Karpas-422 (cell line): ENCODE results near the gene UGGT1. TPM values are rescaled to one million over a fixed set of nuclear protein-coding genes. Genes with fewer than 3 reads are reported as not detected.
"Not testable (repeated sequence)": the region's sequence is repeated elsewhere in the genome, so short reads cannot be mapped to it uniquely, and the experiment has no call there.

Source experiments
- DNase-seq: peaks from one replicate; pipeline ENCODE4 v3.0.0-alpha.2; 2015
- H2AFZ ChIP-seq: fragments of 200-600 bp; sonication (generic); 2 replicates; pipeline ENCODE4 v1.6.1; 2014; ENCODE audit warnings: antibody characterized with exemption, low read length, mixed read lengths
- H3K27ac ChIP-seq: fragments of 200-600 bp; sonication (generic); 2 replicates; pipeline ENCODE4 v1.5.1; 2014; ENCODE audit warnings: mild to moderate bottlenecking, low read length, moderate library complexity
- H3K27me3 ChIP-seq: fragments of 200-600 bp; sonication (generic); 2 replicates; pipeline ENCODE4 v1.6.1; 2014; ENCODE audit warnings: low read length, mixed read lengths
- H3K36me3 ChIP-seq: fragments of 200-600 bp; sonication (generic); 2 replicates; pipeline ENCODE4 v1.6.1; 2014; ENCODE audit warnings: low read length, mixed read lengths; ENCODE audit not compliant: insufficient read depth
- H3K4me1 ChIP-seq: fragments of 200-600 bp; sonication (generic); 2 replicates; pipeline ENCODE4 v1.6.1; 2014; ENCODE audit warnings: mild to moderate bottlenecking, low read length, mixed read lengths
- H3K4me2 ChIP-seq: fragments of 200-600 bp; sonication (generic); 2 replicates; pipeline ENCODE4 v1.6.1; 2014; ENCODE audit warnings: low read length, low read depth, mild to moderate bottlenecking; ENCODE audit not compliant: poor library complexity, severe bottlenecking
- H3K4me3 ChIP-seq: fragments of 200-600 bp; sonication (generic); 2 replicates; pipeline ENCODE4 v1.5.1; 2014; ENCODE audit warnings: mild to moderate bottlenecking, antibody characterized with exemption, low read length, mixed read lengths
- H3K79me2 ChIP-seq: fragments of 200-600 bp; sonication (generic); 2 replicates; pipeline ENCODE4 v1.6.1; 2014; ENCODE audit warnings: mild to moderate bottlenecking, low read length, mixed read lengths
- H3K9ac ChIP-seq: fragments of 200-600 bp; sonication (generic); 2 replicates; pipeline ENCODE4 v1.6.0; 2014; ENCODE audit warnings: low read length
- H3K9me2 ChIP-seq: fragments of 200-600 bp; sonication (generic), shearing (Covaris generic); replicated peaks from 2 replicates; pipeline ENCODE4 v1.6.0; 2014; ENCODE audit warnings: mild to moderate bottlenecking, low read length, moderate library complexity; ENCODE audit not compliant: insufficient read depth
- H3K9me3 ChIP-seq: fragments of 300-700, 200-600 bp; sonication (generic); 2 replicates; pipeline ENCODE4 v1.6.1; 2014; ENCODE audit warnings: low read length, mixed read lengths
- H4K20me1 ChIP-seq: fragments of 200-600 bp; sonication (generic); 2 replicates; pipeline ENCODE4 v1.6.1; 2014; ENCODE audit warnings: mild to moderate bottlenecking, antibody characterized with exemption, low read length, low read depth; ENCODE audit not compliant: insufficient read depth
- total RNA-seq: library from RNA; depleted of rRNA; stranded (reverse); fragments of >200 nt; shearing (Covaris generic); gene quantifications from 2 replicates; pipeline ENCODE4 v1.2.3, GENCODE V29; 2014; ENCODE audit warnings: low replicate concordance

The UGGT1 gene
- total RNA-seq, 1 experiment from 2014 or later: 59.3 TPM

DNA sequence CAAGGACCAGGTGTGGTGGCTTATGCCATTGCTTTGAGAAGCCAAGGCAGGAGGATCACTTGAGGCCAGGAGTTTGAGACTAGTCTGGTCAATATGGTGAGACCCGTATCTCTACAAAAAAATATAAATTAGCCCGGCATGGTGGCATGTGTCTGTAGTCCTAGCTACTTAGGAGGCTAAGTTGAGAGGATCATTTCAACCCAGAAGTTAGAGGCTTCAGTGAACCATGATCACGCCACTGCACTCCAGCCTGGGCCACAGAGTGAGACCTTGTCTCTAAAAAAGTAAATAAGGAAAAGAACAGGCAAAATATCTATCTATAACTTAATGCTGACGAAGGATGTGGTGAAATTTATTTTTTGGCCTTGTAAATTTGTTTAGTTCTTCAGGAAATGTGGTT is 78.1 kb downstream of the UGGT1 start:
- Histone ChIP-seq H3K36me3 (peaks cover 60% of the 10 kb centered on the region), H3K79me2 (peaks cover 21% of the 10 kb centered on the region), H3K27me3 (no peaks in the 10 kb centered on the region), H3K4me2 (no peak overlapping the region), H3K27ac (peak overlapping the region; percentile 86), H4K20me1 (no peaks in the 10 kb centered on the region; the same call in 1 of the 2 replicates), H3K9ac (no peak overlapping the region), H3K9me2 (no peaks in the 10 kb centered on the region), H3K4me1 (peaks cover 33% of the 10 kb centered on the region), H2AFZ (no peak overlapping the region), H3K4me3 (no peak overlapping the region), H3K9me3 (no peaks in the 10 kb centered on the region)
- no peak for DNase-seq

- Histone ChIP-seq H3K36me3 (peaks cover 58% of the 10 kb centered on the region), H2AFZ (no peak overlapping the region), H3K4me1 (peaks cover 31% of the 10 kb centered on the region), H4K20me1 (no peaks in the 10 kb centered on the region; the same call in 1 of the 2 replicates), H3K9ac (no peak overlapping the region), H3K4me2 (no peak overlapping the region), H3K4me3 (no peak overlapping the region), H3K27me3 (no peaks in the 10 kb centered on the region), H3K9me3 (no peaks in the 10 kb centered on the region), H3K27ac (peak overlapping the region; percentile 86; the same call in 1 of the 2 replicates), H3K79me2 (peaks cover 19% of the 10 kb centered on the region), H3K9me2 (no peaks in the 10 kb centered on the region)
- DNase-seq: no peak
Measured at GRCh38 chr2:128169497-128169896, 78.5 kb downstream of the UGGT1 start.

GRCh38 chr2:128169933-128170709 is 79.1 kb downstream of the UGGT1 start:
- H3K36me3 ChIP-seq: peaks cover 59% of the 10 kb centered on the region
- peaks cover 18% of the 10 kb centered on the region for H3K79me2 ChIP-seq
- H3K9me2 ChIP-seq: no peaks in the 10 kb centered on the region
- peaks cover 31% of the 10 kb centered on the region for H3K4me1 ChIP-seq
- no peak overlapping the region for H2AFZ ChIP-seq
- no peaks in the 10 kb centered on the region; the same call in 1 of the 2 replicates for H4K20me1 ChIP-seq
- no peak overlapping the region for H3K4me3 ChIP-seq
- no peak overlapping the region for H3K4me2 ChIP-seq
- no peak overlapping the region for H3K9ac ChIP-seq
- H3K27ac ChIP-seq: peak overlapping the region; percentile 22; the same call in 1 of the 2 replicates
- no peaks in the 10 kb centered on the region for H3K27me3 ChIP-seq
- no peak for DNase-seq
- H3K9me3 ChIP-seq: no peaks in the 10 kb centered on the region

- peaks cover 31% of the 10 kb centered on the region for H3K4me1 ChIP-seq
- H2AFZ ChIP-seq: no peak overlapping the region
- H3K4me3 ChIP-seq: no peak overlapping the region
- H3K79me2 ChIP-seq: peaks cover 18% of the 10 kb centered on the region
- no peak overlapping the region for H3K9ac ChIP-seq
- H3K36me3 ChIP-seq: peaks cover 64% of the 10 kb centered on the region
- no peak for DNase-seq
- H3K4me2 ChIP-seq: no peak overlapping the region
- H3K9me3 ChIP-seq: no peaks in the 10 kb centered on the region
- no peak overlapping the region for H3K27ac ChIP-seq
- no peaks in the 10 kb centered on the region; the same call in 1 of the 2 replicates for H4K20me1 ChIP-seq
- H3K9me2 ChIP-seq: no peaks in the 10 kb centered on the region
- H3K27me3 ChIP-seq: no peaks in the 10 kb centered on the region
Measured at GRCh38 chr2:128170776-128171175, 79.8 kb downstream of the UGGT1 start.

- Histone ChIP-seq H3K79me2 (peaks cover 14% of the 10 kb centered on the region), H4K20me1 (no peaks in the 10 kb centered on the region; the same call in 1 of the 2 replicates), H3K9me2 (no peaks in the 10 kb centered on the region), H3K27me3 (no peaks in the 10 kb centered on the region), H3K4me2 (no peak overlapping the region), H3K4me3 (no peak overlapping the region), H3K9me3 (no peaks in the 10 kb centered on the region), H3K9ac (no peak overlapping the region), H2AFZ (no peak overlapping the region), H3K36me3 (peaks cover 57% of the 10 kb centered on the region), H3K4me1 (peaks cover 17% of the 10 kb centered on the region), H3K27ac (no peak overlapping the region)
- DNase-seq: no peak
Measured at GRCh38 chr2:128172191-128172590, 81.2 kb downstream of the UGGT1 start.

DNA sequence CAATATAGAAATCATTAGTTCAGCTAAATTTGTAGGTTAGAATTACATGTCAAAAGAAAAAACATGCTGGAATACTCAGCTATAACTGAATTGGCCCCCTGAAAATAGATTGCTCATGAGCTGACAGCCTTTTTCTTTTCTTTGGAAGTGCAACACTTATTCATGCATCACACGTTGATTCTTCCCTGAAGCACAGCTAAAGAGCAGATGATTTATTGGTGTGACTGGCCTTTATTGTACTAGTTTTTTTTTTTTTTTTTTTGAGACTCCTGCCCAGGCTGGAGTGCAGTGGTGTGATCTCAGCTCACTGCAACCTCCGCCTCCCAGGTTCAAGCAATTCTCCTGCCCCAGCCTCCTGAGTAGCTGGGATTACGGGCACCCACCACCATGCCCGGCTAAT is 83.1 kb downstream of the UGGT1 start:
- not testable (repeated sequence) for H3K27ac ChIP-seq, H3K9me3 ChIP-seq, H3K9me2 ChIP-seq, H3K4me1 ChIP-seq, DNase-seq, H3K27me3 ChIP-seq, H3K79me2 ChIP-seq, H3K4me3 ChIP-seq, H4K20me1 ChIP-seq, H3K4me2 ChIP-seq, H3K9ac ChIP-seq, H2AFZ ChIP-seq
- H3K36me3 ChIP-seq: peaks cover 71% of the 10 kb centered on the region

- H3K4me1 ChIP-seq: peaks cover 5% of the 10 kb centered on the region
- H4K20me1 ChIP-seq: no peaks in the 10 kb centered on the region
- H3K36me3 ChIP-seq: peaks cover 78% of the 10 kb centered on the region
- no peaks in the 10 kb centered on the region for H3K27me3 ChIP-seq
- H3K9me3 ChIP-seq: no peaks in the 10 kb centered on the region
- no peak overlapping the region for H3K9ac ChIP-seq
- H3K27ac ChIP-seq: no peak overlapping the region
- H3K9me2 ChIP-seq: no peaks in the 10 kb centered on the region
- no peak overlapping the region for H3K4me3 ChIP-seq
- no peak for DNase-seq
- no peak overlapping the region for H2AFZ ChIP-seq
- H3K4me2 ChIP-seq: no peak overlapping the region
- no peaks in the 10 kb centered on the region for H3K79me2 ChIP-seq
Measured at GRCh38 chr2:128177315-128177714, 86.3 kb downstream of the UGGT1 start.

DNA sequence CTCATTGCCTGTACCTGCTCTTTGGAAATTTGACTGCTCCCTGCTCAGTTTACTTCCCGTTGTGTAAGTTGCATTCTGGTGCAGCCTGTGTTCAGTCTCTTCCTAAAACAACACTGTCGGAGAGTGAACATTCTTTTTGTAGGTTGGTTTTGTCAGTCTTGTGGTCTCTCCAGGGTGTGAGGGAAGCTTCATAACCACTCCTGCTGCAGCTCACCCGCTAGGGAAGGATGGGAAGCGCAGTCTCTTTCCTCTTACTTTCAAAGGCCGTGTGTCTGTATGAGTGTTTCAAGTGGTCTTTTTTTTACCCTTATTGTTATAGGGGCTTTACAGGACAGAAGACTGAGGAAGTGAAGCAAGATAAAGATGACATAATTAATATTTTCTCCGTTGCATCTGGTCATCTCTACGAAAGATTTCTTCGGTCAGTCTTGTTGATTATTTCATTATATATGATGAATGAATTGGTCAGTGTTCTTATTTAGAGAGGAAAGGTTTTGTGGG is 87.2 kb downstream of the UGGT1 start:
- H3K9ac ChIP-seq: no peak overlapping the region
- H3K4me3 ChIP-seq: no peak overlapping the region
- no peaks in the 10 kb centered on the region for H4K20me1 ChIP-seq
- H3K27me3 ChIP-seq: no peaks in the 10 kb centered on the region
- H3K27ac ChIP-seq: no peak overlapping the region
- no peak overlapping the region for H3K4me2 ChIP-seq
- no peaks in the 10 kb centered on the region for H3K9me2 ChIP-seq
- DNase-seq: no peak
- no peaks in the 10 kb centered on the region for H3K79me2 ChIP-seq
- no peak overlapping the region for H2AFZ ChIP-seq
- peaks cover 74% of the 10 kb centered on the region for H3K36me3 ChIP-seq
- H3K4me1 ChIP-seq: peaks cover 5% of the 10 kb centered on the region
- H3K9me3 ChIP-seq: no peaks in the 10 kb centered on the region
